HCT116 (cell line): Measurements from ENCODE around the gene TMEM258.

ENCODE experiments used
- ELF1 ChIP-seq: IDR thresholded peaks from 2 replicates; pipeline ENCODE4 v1.6.1; 2012; ENCODE audit warnings: low read depth, borderline replicate concordance
- EZH2 ChIP-seq: fragments of 200-600 bp; sonication (generic); IDR thresholded peaks from 2 replicates; pipeline ENCODE4 v1.6.1; 2017; ENCODE audit warnings: antibody characterized with exemption, mixed run types
- EZH2phosphoT487 ChIP-seq: fragments of 200-600 bp; IDR thresholded peaks from 2 replicates; pipeline ENCODE4 v1.6.1; 2018; ENCODE audit warnings: antibody characterized with exemption, borderline replicate concordance
- JUND ChIP-seq: IDR thresholded peaks from 2 replicates; pipeline ENCODE4 v1.6.1; 2012
- POLR2AphosphoS5 ChIP-seq: IDR thresholded peaks from 2 replicates; pipeline ENCODE4 v1.6.1; 2011; ENCODE audit warnings: mild to moderate bottlenecking, low read depth, low read length, moderate library complexity
- YY1 ChIP-seq: IDR thresholded peaks from 2 replicates; pipeline ENCODE4 v1.6.1; 2011; ENCODE audit warnings: low read length, low read depth, moderate library complexity, mild to moderate bottlenecking; ENCODE audit not compliant: insufficient replicate concordance; ENCODE audit errors: extremely low read depth
- TF ChIP-seq, protein P1 (sequence below), 3 experiments: fragments of 200-600 bp in 1 of 3; sonication (generic) in 1 of 3; IDR thresholded peaks in 2 of 3; conservative IDR thresholded peaks in 1 of 3; 2 replicates each; pipeline ENCODE4 v1.5.1; 2012 to 2017; ENCODE audit warnings: low read depth in 2 of 3, low read length in 2 of 3, antibody characterized with exemption in 1 of 3, borderline replicate concordance in 1 of 3, control low read depth in 1 of 3, mild to moderate bottlenecking in 1 of 3, mixed read lengths in 1 of 3, mixed run types in 1 of 3, moderate library complexity in 1 of 3; ENCODE audit not compliant: insufficient read depth in 1 of 3
- TF ChIP-seq, protein P2 (sequence below): IDR thresholded peaks from 2 replicates; pipeline ENCODE4 v1.6.1; 2012; ENCODE audit warnings: low read depth

DNA sequence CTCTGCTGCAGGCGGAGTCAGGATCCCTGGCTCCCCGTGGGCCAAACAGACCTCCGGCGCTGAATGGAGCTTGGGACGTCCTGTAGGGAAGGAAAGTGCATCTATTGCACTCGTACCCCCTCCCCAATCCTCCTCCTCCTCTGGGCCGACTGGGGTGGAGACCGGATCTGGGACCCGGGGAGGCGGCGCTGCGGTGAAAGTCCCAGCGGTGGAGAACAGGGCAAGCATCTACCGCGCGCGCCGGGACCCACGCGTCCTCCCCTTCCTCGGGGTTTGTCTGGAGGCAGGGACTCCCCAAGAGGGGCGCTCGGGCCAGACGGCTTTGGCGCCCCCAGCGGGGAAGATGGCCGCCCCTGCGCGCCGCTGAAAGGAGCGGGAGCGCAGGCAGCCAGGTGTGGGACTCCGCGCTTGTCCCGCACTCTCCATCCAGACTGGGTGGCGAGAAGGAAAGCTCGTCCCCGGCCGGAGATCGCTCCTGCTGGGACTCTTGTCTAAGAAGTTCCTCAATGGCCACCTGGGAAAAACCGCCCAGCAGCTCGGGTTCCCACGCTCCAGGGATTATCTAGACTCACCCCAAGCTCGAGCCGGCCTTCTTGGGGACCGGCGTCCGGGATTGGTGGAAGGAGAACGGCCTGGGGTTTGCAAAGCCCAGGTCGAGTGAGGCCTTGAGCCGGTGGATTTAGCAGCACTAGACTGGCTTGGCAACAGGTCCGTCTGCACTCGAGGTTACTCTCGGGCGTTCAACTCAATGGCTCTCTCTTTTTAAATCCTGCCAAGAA is 36.4 kb upstream of the TMEM258 start:
- TF ChIP-seq JUND (no peak), POLR2AphosphoS5 (no peak), YY1 (no peak), ELF1 (no peak), EZH2 (no peak), EZH2phosphoT487 (no peak)
- TF ChIP-seq, protein P1, sequence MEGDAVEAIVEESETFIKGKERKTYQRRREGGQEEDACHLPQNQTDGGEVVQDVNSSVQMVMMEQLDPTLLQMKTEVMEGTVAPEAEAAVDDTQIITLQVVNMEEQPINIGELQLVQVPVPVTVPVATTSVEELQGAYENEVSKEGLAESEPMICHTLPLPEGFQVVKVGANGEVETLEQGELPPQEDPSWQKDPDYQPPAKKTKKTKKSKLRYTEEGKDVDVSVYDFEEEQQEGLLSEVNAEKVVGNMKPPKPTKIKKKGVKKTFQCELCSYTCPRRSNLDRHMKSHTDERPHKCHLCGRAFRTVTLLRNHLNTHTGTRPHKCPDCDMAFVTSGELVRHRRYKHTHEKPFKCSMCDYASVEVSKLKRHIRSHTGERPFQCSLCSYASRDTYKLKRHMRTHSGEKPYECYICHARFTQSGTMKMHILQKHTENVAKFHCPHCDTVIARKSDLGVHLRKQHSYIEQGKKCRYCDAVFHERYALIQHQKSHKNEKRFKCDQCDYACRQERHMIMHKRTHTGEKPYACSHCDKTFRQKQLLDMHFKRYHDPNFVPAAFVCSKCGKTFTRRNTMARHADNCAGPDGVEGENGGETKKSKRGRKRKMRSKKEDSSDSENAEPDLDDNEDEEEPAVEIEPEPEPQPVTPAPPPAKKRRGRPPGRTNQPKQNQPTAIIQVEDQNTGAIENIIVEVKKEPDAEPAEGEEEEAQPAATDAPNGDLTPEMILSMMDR (IDR thresholded peaks at IDR 0.05 in 2 of 3, conservative IDR thresholded peaks at IDR 0.05 in 1 of 3; ENCODE audit: borderline replicate concordance in 1 of 3, insufficient read depth in 1 of 3, low read depth in 2 of 3, low read length in 2 of 3), result no peak
- TF ChIP-seq, protein P2, sequence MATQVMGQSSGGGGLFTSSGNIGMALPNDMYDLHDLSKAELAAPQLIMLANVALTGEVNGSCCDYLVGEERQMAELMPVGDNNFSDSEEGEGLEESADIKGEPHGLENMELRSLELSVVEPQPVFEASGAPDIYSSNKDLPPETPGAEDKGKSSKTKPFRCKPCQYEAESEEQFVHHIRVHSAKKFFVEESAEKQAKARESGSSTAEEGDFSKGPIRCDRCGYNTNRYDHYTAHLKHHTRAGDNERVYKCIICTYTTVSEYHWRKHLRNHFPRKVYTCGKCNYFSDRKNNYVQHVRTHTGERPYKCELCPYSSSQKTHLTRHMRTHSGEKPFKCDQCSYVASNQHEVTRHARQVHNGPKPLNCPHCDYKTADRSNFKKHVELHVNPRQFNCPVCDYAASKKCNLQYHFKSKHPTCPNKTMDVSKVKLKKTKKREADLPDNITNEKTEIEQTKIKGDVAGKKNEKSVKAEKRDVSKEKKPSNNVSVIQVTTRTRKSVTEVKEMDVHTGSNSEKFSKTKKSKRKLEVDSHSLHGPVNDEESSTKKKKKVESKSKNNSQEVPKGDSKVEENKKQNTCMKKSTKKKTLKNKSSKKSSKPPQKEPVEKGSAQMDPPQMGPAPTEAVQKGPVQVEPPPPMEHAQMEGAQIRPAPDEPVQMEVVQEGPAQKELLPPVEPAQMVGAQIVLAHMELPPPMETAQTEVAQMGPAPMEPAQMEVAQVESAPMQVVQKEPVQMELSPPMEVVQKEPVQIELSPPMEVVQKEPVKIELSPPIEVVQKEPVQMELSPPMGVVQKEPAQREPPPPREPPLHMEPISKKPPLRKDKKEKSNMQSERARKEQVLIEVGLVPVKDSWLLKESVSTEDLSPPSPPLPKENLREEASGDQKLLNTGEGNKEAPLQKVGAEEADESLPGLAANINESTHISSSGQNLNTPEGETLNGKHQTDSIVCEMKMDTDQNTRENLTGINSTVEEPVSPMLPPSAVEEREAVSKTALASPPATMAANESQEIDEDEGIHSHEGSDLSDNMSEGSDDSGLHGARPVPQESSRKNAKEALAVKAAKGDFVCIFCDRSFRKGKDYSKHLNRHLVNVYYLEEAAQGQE, result no peak
